MM.1S (cell line): ENCODE results near the gene SLC9A5.

ENCODE experiments used
- DNase-seq: peaks from one replicate; pipeline ENCODE4 v3.0.0-alpha.2; 2015
- H2AFZ ChIP-seq: fragments of 300-600 bp; sonication (generic); 2 replicates; pipeline ENCODE4 v1.6.0; 2016; ENCODE audit warnings: antibody characterized with exemption, low read length
- H3F3A ChIP-seq: fragments of 300-600 bp; sonication (generic); 2 replicates; pipeline ENCODE4 v1.6.1; 2016; ENCODE audit warnings: mild to moderate bottlenecking, antibody characterized with exemption, low read length, moderate library complexity, mixed read lengths; ENCODE audit not compliant: insufficient read depth
- H3K27ac ChIP-seq: fragments of 300-600 bp; sonication (generic); 2 replicates; pipeline ENCODE4 v1.5.1; 2016; ENCODE audit warnings: mild to moderate bottlenecking, low read length
- H3K27me3 ChIP-seq: fragments of 300-600 bp; sonication (generic); replicated peaks from 2 replicates; pipeline ENCODE4 v1.6.0; 2016; ENCODE audit warnings: low read length; ENCODE audit not compliant: insufficient read depth
- H3K36me3 ChIP-seq: fragments of 300-600 bp; sonication (generic); replicated peaks from 2 replicates; pipeline ENCODE4 v1.6.1; 2016; ENCODE audit warnings: mild to moderate bottlenecking, low read length, mixed read lengths; ENCODE audit not compliant: insufficient read depth
- H3K4me1 ChIP-seq: fragments of 300-600 bp; sonication (generic); 2 replicates; pipeline ENCODE4 v1.6.1; 2016; ENCODE audit warnings: low read length, mixed read lengths
- H3K4me2 ChIP-seq: fragments of 300-600 bp; sonication (generic); 2 replicates; pipeline ENCODE4 v1.6.0; 2016; ENCODE audit warnings: low read depth, low read length
- H3K4me3 ChIP-seq: fragments of 300-600 bp; sonication (generic); 2 replicates; pipeline ENCODE4 v1.5.1; 2016; ENCODE audit warnings: low read length, mixed read lengths
- H3K79me2 ChIP-seq: fragments of 300-600 bp; sonication (generic); 2 replicates; pipeline ENCODE4 v1.6.1; 2016; ENCODE audit warnings: mixed run types, low read length, mixed read lengths
- H3K9ac ChIP-seq: fragments of 300-600 bp; sonication (generic); 2 replicates; pipeline ENCODE4 v1.6.1; 2016; ENCODE audit warnings: low read length, mixed read lengths
- H3K9me2 ChIP-seq: fragments of 300-600 bp; sonication (generic); replicated peaks from 2 replicates; pipeline ENCODE4 v1.6.1; 2016; ENCODE audit warnings: mild to moderate bottlenecking, low read length, mixed read lengths; ENCODE audit not compliant: insufficient read depth
- H3K9me3 ChIP-seq: fragments of 300-600 bp; sonication (generic); replicated peaks from 2 replicates; pipeline ENCODE4 v1.6.1; 2016; ENCODE audit warnings: mild to moderate bottlenecking, low read length, mixed read lengths; ENCODE audit not compliant: insufficient read depth
- H4K20me1 ChIP-seq: fragments of 300-600 bp; sonication (generic); 2 replicates; pipeline ENCODE4 v1.6.1; 2016; ENCODE audit warnings: mild to moderate bottlenecking, low read length, moderate library complexity, mixed read lengths; ENCODE audit not compliant: insufficient read depth
- CTCF ChIP-seq: fragments of 300-600 bp; sonication (generic); IDR thresholded peaks from 2 replicates; pipeline ENCODE4 v1.5.1; 2016; ENCODE audit warnings: antibody characterized with exemption, low read length, mixed read lengths
- EZH2 ChIP-seq: fragments of 300-600 bp; sonication (generic); optimal IDR thresholded peaks from 2 replicates; pipeline ENCODE3; 2017; ENCODE audit warnings: low read depth, mild to moderate bottlenecking, antibody characterized with exemption, low read length, mixed read lengths
- EZH2phosphoT487 ChIP-seq: fragments of 300-600 bp; sonication (generic); IDR thresholded peaks from 2 replicates; pipeline ENCODE4 v1.6.1; 2018; ENCODE audit warnings: antibody characterized with exemption, low read length

SLC9A5 gene

GRCh38 chr16:67317853-67318252, 69.1 kb downstream of the SLC9A5 start:
- H3K9ac ChIP-seq: no peak overlapping the region
- no peaks in the 10 kb centered on the region for H3K79me2 ChIP-seq
- no peaks in the 10 kb centered on the region for H3K9me2 ChIP-seq
- TF ChIP-seq CTCF: no peak
- no peak for TF ChIP-seq EZH2phosphoT487
- no peak for TF ChIP-seq EZH2
- no peak for DNase-seq
- no peak overlapping the region for H3K27ac ChIP-seq
- H3K4me2 ChIP-seq: no peak overlapping the region
- H3K36me3 ChIP-seq: no peaks in the 10 kb centered on the region
- no peaks in the 10 kb centered on the region for H4K20me1 ChIP-seq
- no peaks in the 10 kb centered on the region for H3K27me3 ChIP-seq
- H2AFZ ChIP-seq: no peak overlapping the region
- H3K4me1 ChIP-seq: no peaks in the 10 kb centered on the region
- H3K9me3 ChIP-seq: no peaks in the 10 kb centered on the region
- no peaks in the 10 kb centered on the region for H3F3A ChIP-seq
- H3K4me3 ChIP-seq: no peak overlapping the region
